ENCODE data around the gene AGAP3. TPM values are rescaled to one million over a fixed set of nuclear protein-coding genes. Genes with fewer than 3 reads are reported as not detected.

Gene AGAP3
- total RNA-seq, 2 donors from 2014 or later, result 80.3 to 112 TPM

- 40% methylated on average over 22 of the region's 22 CpGs for WGBS
- Histone ChIP-seq H3K27me3 (replicated peaks; ENCODE audit: insufficient read depth) (no peaks in the 10 kb centered on the region), H3K36me3 (peaks cover 0 to 5% of the 10 kb centered on the region in 2 donors), H3K4me3 (no peak overlapping the region), H3K27ac (no peak overlapping the region), H3K4me1 (replicated peaks) (no peaks in the 10 kb centered on the region), H3K9me3 (no peaks in the 10 kb centered on the region)
- TF ChIP-seq POLR2AphosphoS5 (IDR thresholded peaks at IDR 0.05), result no peak
- no peak for TF ChIP-seq CTCF (IDR thresholded peaks at IDR 0.05)
- TF ChIP-seq POLR2A (IDR thresholded peaks at IDR 0.05), result no peak
- intact Hi-C loops (cut with DNase I), result no loop called here
- DNase-seq (ENCODE audit: low spot score), result no peak
Observed at GRCh38 chr7:151148319-151149259, 62.3 kb downstream of the AGAP3 start.

GRCh38 chr7:151150388-151150787 is 64.1 kb downstream of the AGAP3 start:
- WGBS, result 39% methylated on average over 3 of the region's 3 CpGs
- Histone ChIP-seq H3K4me1 (replicated peaks) (no peaks in the 10 kb centered on the region), H3K36me3 (no peaks in the 10 kb centered on the region), H3K4me3 (no peak overlapping the region), H3K9me3 (no peaks in the 10 kb centered on the region), H3K27ac (no peak overlapping the region), H3K27me3 (replicated peaks; ENCODE audit: insufficient read depth) (no peaks in the 10 kb centered on the region)
- intact Hi-C loops (cut with DNase I), result no loop called here
- peak; percentile 70 for TF ChIP-seq POLR2AphosphoS5 (IDR thresholded peaks at IDR 0.05)
- no peak for TF ChIP-seq POLR2A (IDR thresholded peaks at IDR 0.05)
- no peak for TF ChIP-seq CTCF (IDR thresholded peaks at IDR 0.05)
- peak; percentile 77 for DNase-seq (ENCODE audit: low spot score)

- WGBS, result 39% methylated on average over 6 of the region's 6 CpGs
- H3K4me3 ChIP-seq, result no peak overlapping the region
- no peak for DNase-seq (ENCODE audit: low spot score)
- no peak for TF ChIP-seq CTCF (IDR thresholded peaks at IDR 0.05)
- TF ChIP-seq POLR2AphosphoS5 (IDR thresholded peaks at IDR 0.05), result no peak
- no peak for TF ChIP-seq POLR2A (IDR thresholded peaks at IDR 0.05)
- no peak overlapping the region for H3K27ac ChIP-seq
- H3K9me3 ChIP-seq, result no peaks in the 10 kb centered on the region
- H3K27me3 ChIP-seq (replicated peaks; ENCODE audit: insufficient read depth), result no peaks in the 10 kb centered on the region
- H3K4me1 ChIP-seq (replicated peaks), result no peaks in the 10 kb centered on the region
- intact Hi-C loops (cut with DNase I), result no loop called here
- H3K36me3 ChIP-seq, result no peaks in the 10 kb centered on the region
Observed at GRCh38 chr7:151152643-151153513, 66.6 kb downstream of the AGAP3 start.

- no peak overlapping the region for H3K27ac ChIP-seq
- no peaks in the 10 kb centered on the region for H3K36me3 ChIP-seq
- DNase-seq (ENCODE audit: low spot score), result no peak
- H3K4me1 ChIP-seq (replicated peaks), result no peaks in the 10 kb centered on the region
- H3K27me3 ChIP-seq (replicated peaks; ENCODE audit: insufficient read depth), result no peaks in the 10 kb centered on the region
- WGBS, result 67% methylated on average over 7 of the region's 7 CpGs
- intact Hi-C loops (cut with DNase I), result no loop called here
- no peak overlapping the region for H3K4me3 ChIP-seq
- no peaks in the 10 kb centered on the region for H3K9me3 ChIP-seq
- TF ChIP-seq POLR2AphosphoS5 (IDR thresholded peaks at IDR 0.05), result no peak
Observed at GRCh38 chr7:151157645-151158329, 71.5 kb downstream of the AGAP3 start.

- Histone ChIP-seq H3K4me1 (replicated peaks) (no peaks in the 10 kb centered on the region), H3K27ac (no peak overlapping the region), H3K36me3 (no peaks in the 10 kb centered on the region), H3K9me3 (no peaks in the 10 kb centered on the region), H3K4me3 (no peak overlapping the region), H3K27me3 (replicated peaks; ENCODE audit: insufficient read depth) (no peaks in the 10 kb centered on the region)
- TF ChIP-seq POLR2AphosphoS5 (IDR thresholded peaks at IDR 0.05), result no peak
- TF ChIP-seq CTCF (IDR thresholded peaks at IDR 0.05), result no peak
- intact Hi-C loops (cut with DNase I), result no loop called here
- DNase-seq (ENCODE audit: low spot score), result no peak
- 90% methylated on average over 1 of the region's 1 CpG for WGBS
Observed at GRCh38 chr7:151161757-151162156, 75.5 kb downstream of the AGAP3 start.

All from prostate gland (tissue), 2 donors.